ENCODE results near the gene CRY1. TPM values are rescaled to one million over a fixed set of nuclear protein-coding genes. Genes with fewer than 3 reads are reported as not detected.
"Not testable (repeated sequence)": the region's sequence is repeated elsewhere in the genome, so short reads cannot be mapped to it uniquely, and the experiment has no call there.

CRY1 gene
- total RNA-seq, 1 donor from 2014 or later, result 20.9 TPM

DNA sequence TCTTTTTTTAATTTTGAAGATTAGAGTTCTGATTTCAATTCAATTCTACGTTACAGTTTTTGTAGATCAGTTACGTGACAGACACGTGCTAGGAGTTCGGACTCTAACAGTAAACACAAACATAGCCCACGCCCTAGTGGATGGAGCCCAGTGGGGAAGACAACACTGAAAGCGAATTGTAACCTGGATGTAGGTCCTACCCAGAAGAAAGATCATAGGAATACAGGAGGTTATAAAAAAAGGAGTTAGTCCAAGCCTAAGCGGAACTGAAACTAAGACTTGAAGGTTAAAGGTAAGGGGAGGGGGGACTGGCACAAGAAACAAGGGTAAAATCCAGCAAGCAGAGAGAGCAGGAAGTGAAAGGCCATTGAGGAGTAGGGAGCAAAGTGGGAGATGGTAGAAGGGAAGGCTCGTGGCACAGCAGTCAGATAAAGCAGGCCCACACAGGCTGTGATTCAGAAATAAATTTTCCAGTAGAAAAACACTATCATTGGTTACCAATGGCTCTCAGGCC, 15.7 kb upstream of the CRY1 start:
- DNase-seq (ENCODE audit: low read depth), result no peak

GRCh38 chr12:107108366-107108765, 15.0 kb upstream of the CRY1 start:
- not testable (repeated sequence) for DNase-seq (ENCODE audit: low read depth)

DNA sequence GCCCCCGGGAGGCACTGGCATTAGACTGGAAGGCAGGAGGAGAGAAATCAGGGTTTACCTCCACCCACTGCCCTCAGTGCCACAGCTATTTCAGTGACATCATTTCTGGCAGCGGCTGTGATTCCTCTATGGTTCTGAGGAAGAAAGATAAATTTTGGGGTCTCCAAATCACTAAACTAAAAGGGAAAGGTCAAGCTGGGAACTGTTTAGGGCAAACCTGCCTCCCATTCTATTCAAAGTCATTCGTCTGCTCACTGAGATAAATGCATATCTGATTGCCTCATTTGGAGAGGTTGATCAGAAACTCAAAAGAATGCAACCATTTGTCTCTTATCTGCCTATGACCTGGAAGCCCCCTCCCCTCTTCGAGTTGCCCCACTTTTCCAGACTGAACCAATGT, 14.0 kb upstream of the CRY1 start:
- DNase-seq (ENCODE audit: low read depth), result no peak

GRCh38 chr12:107106241-107107025, 13.1 kb upstream of the CRY1 start:
- no peak for DNase-seq (ENCODE audit: low read depth)

GRCh38 chr12:107105410-107105703, 12.0 kb upstream of the CRY1 start:
- DNase-seq (ENCODE audit: low read depth), result no peak

GRCh38 chr12:107103516-107103915, 10.2 kb upstream of the CRY1 start:
- DNase-seq (ENCODE audit: low read depth), result no peak

GRCh38 chr12:107103097-107103496, 9.7 kb upstream of the CRY1 start:
- DNase-seq (ENCODE audit: low read depth), result no peak

- no peak for DNase-seq (ENCODE audit: low read depth)
Measured at GRCh38 chr12:107102294-107102693, 8.9 kb upstream of the CRY1 start.

GRCh38 chr12:107101651-107102050, 8.3 kb upstream of the CRY1 start:
- no peak for DNase-seq (ENCODE audit: low read depth)

- no peak for DNase-seq (ENCODE audit: low read depth)
Measured at GRCh38 chr12:107099917-107100316, 6.6 kb upstream of the CRY1 start.

DNA sequence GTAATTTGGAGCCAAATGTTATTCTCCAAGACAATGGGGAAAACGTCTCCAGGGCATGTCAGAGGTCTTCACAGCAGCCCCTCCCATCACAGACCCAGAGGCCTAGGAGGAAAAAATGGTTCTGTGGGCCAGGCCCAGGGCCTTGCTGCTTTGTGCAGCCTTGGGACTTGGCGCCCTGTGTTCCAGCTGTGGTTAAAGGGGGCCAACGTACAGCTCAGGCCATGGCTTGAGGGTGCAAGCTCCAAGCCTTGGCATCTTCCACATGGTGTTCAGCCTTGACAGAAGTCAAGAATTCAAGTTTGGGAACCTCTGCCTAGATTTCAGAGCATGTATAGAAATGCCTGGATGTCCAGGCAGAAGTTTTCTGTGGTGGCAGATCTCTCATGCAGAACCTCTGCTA, 3.2 kb upstream of the CRY1 start:
- DNase-seq (ENCODE audit: low read depth), result no peak

DNA sequence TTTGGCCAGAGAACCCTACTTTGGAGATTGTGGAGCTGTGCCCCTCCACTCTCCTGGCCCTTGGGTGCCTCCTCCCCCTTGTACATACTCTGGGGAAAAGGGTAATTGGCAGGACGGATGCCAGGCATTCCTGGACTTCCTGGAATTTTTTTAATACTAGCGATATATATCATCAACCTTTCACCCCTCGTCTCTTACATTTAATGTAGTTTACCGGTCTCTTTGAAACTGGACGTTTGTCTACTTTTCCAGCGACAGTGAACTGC, 767 bp upstream of the CRY1 start:
- DNase-seq (ENCODE audit: low read depth), result peak; percentile 64

GRCh38 chr12:107092669-107093416, 506 bp downstream of the CRY1 start:
- DNase-seq (ENCODE audit: low read depth), result peak; percentile 70

DNA sequence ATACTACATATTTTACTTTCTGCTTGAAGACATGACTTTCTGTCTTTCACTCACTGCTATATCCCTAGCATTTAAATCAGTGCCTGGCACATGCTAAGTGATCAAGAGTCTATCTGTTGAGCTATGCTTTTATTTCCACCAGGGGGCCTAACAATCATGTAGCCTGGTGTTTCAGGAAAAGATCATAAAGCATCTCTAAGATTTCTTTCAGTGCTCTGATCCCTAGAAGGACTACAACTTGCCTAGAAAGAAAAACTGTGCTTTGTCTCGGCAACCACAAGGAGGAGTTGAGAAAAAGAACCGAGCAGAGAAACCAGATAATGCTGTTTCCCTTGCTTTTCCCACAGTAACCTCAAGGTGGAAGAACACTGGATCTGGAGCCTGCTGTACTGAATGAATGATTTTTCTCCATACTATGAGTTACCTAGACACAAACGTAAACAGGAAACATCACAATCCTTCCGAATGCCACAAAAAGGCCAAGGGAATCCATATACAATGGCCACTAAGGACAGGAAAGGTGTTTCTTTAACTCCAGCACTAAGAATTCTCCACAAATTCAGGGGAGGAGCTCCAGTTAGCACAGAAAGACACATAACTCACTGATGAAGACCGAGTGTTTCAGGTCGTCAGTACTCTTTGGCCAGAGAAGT, 1.2 kb downstream of the CRY1 start:
- peak; percentile 96 for DNase-seq (ENCODE audit: low read depth)

- peak; percentile 15 for DNase-seq (ENCODE audit: low read depth)
Measured at GRCh38 chr12:107091381-107091780, 2.0 kb downstream of the CRY1 start.

DNA sequence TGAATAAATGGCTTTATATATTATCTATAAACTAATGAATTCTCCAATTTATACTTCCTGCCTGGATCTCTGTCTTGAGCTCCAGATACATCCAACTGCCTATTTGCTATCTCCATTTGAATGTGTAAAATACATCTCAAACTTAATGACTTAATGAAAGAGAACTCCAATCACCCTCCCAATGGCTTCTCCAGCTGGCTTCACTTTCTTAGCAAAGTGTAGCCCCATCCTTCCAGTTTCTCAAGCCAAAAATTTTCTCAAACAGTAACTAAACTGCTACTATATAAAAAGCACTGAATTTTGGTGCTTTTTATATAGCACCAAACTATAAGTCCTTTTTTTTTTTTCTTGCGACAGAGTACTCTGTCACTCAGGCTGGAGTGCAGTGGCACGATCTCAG, 2.6 kb downstream of the CRY1 start:
- no peak for DNase-seq (ENCODE audit: low read depth)

GRCh38 chr12:107088912-107089311, 4.4 kb downstream of the CRY1 start:
- no peak for DNase-seq (ENCODE audit: low read depth)

- no peak for DNase-seq (ENCODE audit: low read depth)
Measured at GRCh38 chr12:107086314-107086713, 7.0 kb downstream of the CRY1 start.

GRCh38 chr12:107081778-107082177, 11.6 kb downstream of the CRY1 start:
- no peak for DNase-seq (ENCODE audit: low read depth)

GRCh38 chr12:107080299-107080698, 13.1 kb downstream of the CRY1 start:
- DNase-seq (ENCODE audit: low read depth), result no peak

GRCh38 chr12:107079172-107080011, 14.0 kb downstream of the CRY1 start:
- peak; percentile 51 for DNase-seq (ENCODE audit: low read depth)

DNA sequence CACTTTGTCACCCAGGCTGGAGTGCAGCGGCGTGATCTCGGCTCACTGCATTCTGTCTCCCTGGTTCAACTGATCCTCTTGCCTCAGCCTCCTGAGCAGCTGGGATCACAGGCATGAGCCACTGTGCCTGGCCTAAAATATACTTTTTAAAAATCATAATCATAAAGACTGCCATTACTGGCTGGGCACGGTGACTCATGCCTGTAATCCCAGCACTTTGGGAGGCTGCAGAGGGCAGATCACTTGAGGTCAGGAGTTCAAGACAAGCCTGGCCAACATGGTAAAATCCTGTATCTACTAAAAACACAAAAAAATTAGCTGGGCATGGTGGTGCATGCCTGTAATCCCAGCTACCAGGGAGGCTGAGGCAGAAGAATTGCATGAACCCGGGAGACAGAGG, 20.1 kb downstream of the CRY1 start:
- DNase-seq (ENCODE audit: low read depth), result not testable (repeated sequence)
